Activated T-cell treated with anti-CD3 and anti-CD28 coated beads for 48 hours (primary cell): Measurements from ENCODE around the gene RGS11.

Experiments used
- DNase-seq: peaks from one replicate; pipeline ENCODE4 v3.0.0-alpha.2; 2020; ENCODE audit warnings: low read depth

RGS11 gene

GRCh38 chr16:296806-297510 lies 21.2 kb upstream of the RGS11 start:
- no peak for DNase-seq

DNA sequence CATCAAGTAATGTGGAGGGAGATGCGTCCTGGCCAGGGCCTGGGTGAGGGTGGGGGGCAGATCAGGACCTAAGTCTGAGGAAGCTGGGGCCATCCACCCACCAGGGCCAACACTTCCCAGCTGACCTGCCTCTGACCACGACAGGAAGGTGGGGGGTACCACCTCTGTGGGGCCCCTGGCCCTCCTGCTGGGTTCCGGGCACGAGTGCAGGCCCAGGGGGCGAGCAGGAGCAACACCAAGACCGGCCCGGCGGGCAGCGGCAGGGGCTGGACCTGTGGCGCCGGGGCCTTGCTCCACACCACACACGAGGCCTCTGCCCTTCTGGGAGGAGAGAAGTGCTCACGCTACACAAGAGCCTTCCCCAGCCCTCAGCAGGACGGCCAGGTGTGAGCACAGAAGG lies 20.5 kb upstream of the RGS11 start:
- DNase-seq, result no peak

DNA sequence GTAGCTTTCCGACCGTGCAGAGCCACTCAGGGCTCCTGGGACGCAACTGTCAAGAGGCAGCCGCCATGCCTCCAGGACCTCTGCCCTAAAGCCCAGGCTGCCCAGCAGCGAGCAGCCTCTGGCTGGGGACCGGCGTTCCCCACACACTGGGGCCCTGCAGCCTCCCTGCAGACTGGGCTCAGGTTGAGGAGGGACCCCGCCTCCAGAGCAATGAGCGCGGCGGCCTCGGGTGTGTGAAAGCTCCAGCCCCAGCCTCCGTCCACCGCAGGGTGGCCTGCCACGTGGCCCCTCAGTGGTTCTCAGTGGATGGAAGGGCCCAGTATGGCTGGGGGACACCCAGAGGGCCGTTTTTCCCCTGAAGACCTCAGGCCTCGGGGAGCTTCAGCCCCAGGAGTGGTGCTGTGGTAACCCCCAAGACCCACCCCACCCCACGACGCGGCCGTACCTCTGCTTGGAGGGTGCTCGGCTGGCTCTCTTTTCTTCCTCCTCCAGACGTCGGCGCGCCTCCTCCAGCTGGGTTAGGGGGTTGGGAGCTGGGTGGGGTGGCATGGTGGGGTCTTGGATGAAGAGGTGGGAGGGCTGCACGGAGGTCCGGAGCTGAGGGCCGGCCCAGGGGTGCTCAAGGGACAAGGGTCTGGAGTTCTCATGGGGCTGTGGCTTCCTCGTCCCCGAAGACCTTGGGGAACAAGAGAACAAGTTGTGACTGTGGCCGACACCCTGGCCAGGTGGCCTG lies 17.5 kb upstream of the RGS11 start:
- DNase-seq, result no peak

DNA sequence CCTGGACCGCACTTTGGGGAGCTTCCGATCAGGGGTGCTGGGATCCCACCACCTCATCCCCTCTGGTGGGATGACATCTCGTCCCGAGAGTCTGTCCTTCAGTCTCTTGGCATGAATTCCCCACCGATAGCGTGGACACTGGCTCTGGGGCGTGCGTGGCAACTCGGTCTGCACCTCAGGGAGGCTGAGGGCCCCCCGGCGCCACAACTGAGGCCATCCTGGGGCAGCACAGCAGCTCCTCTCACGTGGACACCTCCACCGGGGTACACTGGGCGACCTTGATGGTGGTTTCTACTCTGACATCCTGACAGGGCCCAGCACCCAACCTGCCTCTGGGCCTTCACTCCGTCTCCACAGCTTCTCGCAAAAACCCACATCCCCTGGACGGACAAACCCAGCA lies 15.8 kb upstream of the RGS11 start:
- DNase-seq, result no peak

- no peak for DNase-seq
Observed at GRCh38 chr16:290681-291405, 15.1 kb upstream of the RGS11 start.

DNA sequence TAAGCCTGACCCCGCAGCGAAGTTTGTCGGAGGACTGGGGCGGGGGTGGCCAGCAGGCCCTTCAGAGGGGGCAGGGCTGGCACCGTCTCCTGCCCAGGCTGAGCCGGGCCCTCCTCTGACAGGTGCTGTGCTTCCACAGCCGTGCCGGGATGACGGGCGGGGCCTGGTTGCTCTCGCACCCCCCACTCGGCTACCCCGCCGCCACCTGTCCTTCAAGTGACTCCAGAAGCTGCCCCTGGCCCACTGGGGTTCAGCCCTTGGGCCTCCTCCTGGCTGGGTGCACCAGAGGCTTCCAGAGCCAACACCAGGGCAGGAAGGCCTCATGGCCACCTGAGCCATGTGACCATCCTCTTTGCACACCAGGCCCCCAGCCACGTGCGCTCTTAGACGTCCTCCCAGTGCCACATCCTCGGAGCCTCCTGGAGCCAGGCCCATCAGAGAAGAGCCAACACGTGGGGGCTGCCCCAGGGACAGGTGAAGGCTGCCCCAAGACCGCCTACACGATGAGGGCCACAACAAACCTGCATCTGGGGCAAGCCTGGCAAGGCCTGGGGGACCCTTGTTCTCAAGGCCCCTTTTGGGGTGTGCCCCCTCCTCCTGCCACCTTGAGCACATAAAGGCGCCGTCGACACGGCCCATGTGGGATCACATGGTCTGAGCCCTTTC lies 14.4 kb upstream of the RGS11 start:
- DNase-seq, result no peak

- no peak for DNase-seq
Observed at GRCh38 chr16:289395-289997, 13.8 kb upstream of the RGS11 start.

GRCh38 chr16:287981-288920 lies 12.5 kb upstream of the RGS11 start:
- DNase-seq, result no peak

- DNase-seq, result no peak
Observed at GRCh38 chr16:287298-287811, 11.6 kb upstream of the RGS11 start.

- no peak for DNase-seq
Observed at GRCh38 chr16:286491-287297, 10.9 kb upstream of the RGS11 start.

- no peak for DNase-seq
Observed at GRCh38 chr16:285146-286055, 9.7 kb upstream of the RGS11 start.

GRCh38 chr16:284204-285120 lies 8.7 kb upstream of the RGS11 start:
- DNase-seq, result no peak

- no peak for DNase-seq
Observed at GRCh38 chr16:283033-283805, 7.5 kb upstream of the RGS11 start, which contains the start of gene PDIA2. PDIA2 (plus strand) TSS chr16:283164; CDS start chr16:283170, 6 bp downstream.

- DNase-seq, result no peak
Observed at GRCh38 chr16:282491-282890, 6.7 kb upstream of the RGS11 start.

DNA sequence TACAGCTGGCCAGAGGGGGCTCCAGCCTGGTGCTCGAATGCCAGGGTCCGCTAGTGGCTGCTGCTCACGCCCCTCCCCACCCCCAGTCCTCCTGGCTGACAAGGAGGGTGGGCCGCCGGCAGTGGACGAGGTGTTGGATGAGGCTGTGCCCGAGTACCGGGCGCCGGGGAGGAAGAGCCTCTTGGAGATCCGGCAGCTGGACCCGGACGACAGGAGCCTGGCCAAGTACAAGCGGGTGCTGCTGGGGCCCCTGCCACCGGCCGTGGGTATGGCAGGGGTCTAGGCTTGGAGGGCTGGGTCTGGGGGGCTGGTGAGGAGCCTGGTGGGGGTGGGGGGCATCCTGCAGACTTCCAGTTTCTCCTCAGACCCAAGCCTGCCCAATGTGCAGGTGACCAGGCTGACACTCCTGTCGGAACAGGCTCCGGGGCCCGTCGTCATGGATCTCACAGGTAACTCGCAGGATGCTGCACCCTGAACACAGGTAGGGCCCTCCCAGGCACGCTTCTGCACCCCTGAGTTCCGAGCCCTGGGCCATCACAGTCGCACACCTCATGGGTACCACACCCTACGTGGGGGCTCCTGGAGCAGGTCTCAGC lies 6.0 kb upstream of the RGS11 start:
- DNase-seq, result no peak

GRCh38 chr16:280991-281659 lies 5.4 kb upstream of the RGS11 start:
- no peak for DNase-seq
